Kasumi-1 (cell line): ENCODE results near the gene DGKG.

Source experiments
- DNase-seq, 2 experiments: peaks; one replicate each; lab custom pipeline; 2025; lab: John Stamatoyannopoulos, UW

Gene DGKG

GRCh38 chr3:186275436-186275835 is 86.6 kb downstream of the DGKG start:
- no peak for DNase-seq

GRCh38 chr3:186273586-186273985 is 88.4 kb downstream of the DGKG start:
- DNase-seq, result no peak

GRCh38 chr3:186270701-186271100 is 91.3 kb downstream of the DGKG start:
- DNase-seq, result no peak

- DNase-seq, result no peak
Observed at GRCh38 chr3:186268616-186269448, 93.2 kb downstream of the DGKG start.

GRCh38 chr3:186267758-186268157 is 94.3 kb downstream of the DGKG start:
- DNase-seq, result no peak

GRCh38 chr3:186264608-186265400 is 97.2 kb downstream of the DGKG start:
- no peak for DNase-seq

GRCh38 chr3:186261638-186262037 is 100.4 kb downstream of the DGKG start:
- DNase-seq, result peak in 1 of 2 experiments; percentile 49

GRCh38 chr3:186260726-186261125 is 101.3 kb downstream of the DGKG start:
- DNase-seq, result no peak

GRCh38 chr3:186259612-186260383 is 102.2 kb downstream of the DGKG start:
- peak; percentile 48 to 58 for DNase-seq

GRCh38 chr3:186258968-186259367 is 103.1 kb downstream of the DGKG start:
- DNase-seq, result no peak

- DNase-seq, result no peak
Observed at GRCh38 chr3:186257866-186258265, 104.2 kb downstream of the DGKG start.

- DNase-seq, result peak; percentile 25 to 56
Observed at GRCh38 chr3:186255703-186256331, 106.2 kb downstream of the DGKG start.

GRCh38 chr3:186254676-186255650 is 107.1 kb downstream of the DGKG start:
- peak; percentile 98 to 99 for DNase-seq

- DNase-seq, result peak; percentile 72 to 75
Observed at GRCh38 chr3:186251948-186252619, 110.0 kb downstream of the DGKG start.

- no peak for DNase-seq
Observed at GRCh38 chr3:186248850-186249249, 113.2 kb downstream of the DGKG start.

- peak; percentile 37 to 39 for DNase-seq
Observed at GRCh38 chr3:186247821-186248814, 113.9 kb downstream of the DGKG start.

GRCh38 chr3:186246941-186247340 is 115.1 kb downstream of the DGKG start:
- no peak for DNase-seq

- no peak for DNase-seq
Observed at GRCh38 chr3:186244016-186244415, 118.0 kb downstream of the DGKG start.
